ENCODE results near the gene GALNT5.
"Not testable (repeated sequence)": the region's sequence is repeated elsewhere in the genome, so short reads cannot be mapped to it uniquely, and the experiment has no call there.

Gene GALNT5

GRCh38 chr2:157252529-157252928 lies 5.0 kb upstream of the GALNT5 start:
- DNase-seq, result no peak

- no peak for DNase-seq
Measured at GRCh38 chr2:157254041-157254440, 3.5 kb upstream of the GALNT5 start.

GRCh38 chr2:157255746-157256145 lies 1.8 kb upstream of the GALNT5 start:
- DNase-seq, result no peak

- no peak for DNase-seq
Measured at GRCh38 chr2:157256626-157257025, 879 bp upstream of the GALNT5 start.

- DNase-seq, result no peak
Measured at GRCh38 chr2:157258520-157259326, 1.2 kb downstream of the GALNT5 start.

GRCh38 chr2:157259386-157259785 lies 1.9 kb downstream of the GALNT5 start:
- no peak for DNase-seq

- DNase-seq, result no peak
Measured at GRCh38 chr2:157259960-157260359, 2.5 kb downstream of the GALNT5 start.

GRCh38 chr2:157260533-157261198 lies 3.2 kb downstream of the GALNT5 start:
- no peak for DNase-seq

GRCh38 chr2:157261199-157261782 lies 3.8 kb downstream of the GALNT5 start:
- DNase-seq, result no peak

GRCh38 chr2:157262248-157262647 lies 4.7 kb downstream of the GALNT5 start:
- DNase-seq, result no peak

- no peak for DNase-seq
Measured at GRCh38 chr2:157264099-157264498, 6.6 kb downstream of the GALNT5 start.

GRCh38 chr2:157265825-157266224 lies 8.3 kb downstream of the GALNT5 start:
- no peak for DNase-seq

- no peak for DNase-seq
Measured at GRCh38 chr2:157267476-157267875, 10.0 kb downstream of the GALNT5 start.

GRCh38 chr2:157269060-157269459 lies 11.6 kb downstream of the GALNT5 start:
- no peak for DNase-seq

- no peak for DNase-seq
Measured at GRCh38 chr2:157269922-157270321, 12.4 kb downstream of the GALNT5 start.

- no peak for DNase-seq
Measured at GRCh38 chr2:157271590-157272203, 14.2 kb downstream of the GALNT5 start.

- DNase-seq, result not testable (repeated sequence)
Measured at GRCh38 chr2:157279311-157279710, 21.8 kb downstream of the GALNT5 start.

GRCh38 chr2:157281316-157281715 lies 23.8 kb downstream of the GALNT5 start:
- DNase-seq, result no peak

- no peak for DNase-seq
Measured at GRCh38 chr2:157283468-157283867, 26.0 kb downstream of the GALNT5 start.

- DNase-seq, result no peak
Measured at GRCh38 chr2:157287160-157287559, 29.7 kb downstream of the GALNT5 start.

- DNase-seq, result no peak
Measured at GRCh38 chr2:157290525-157290924, 33.0 kb downstream of the GALNT5 start.

GRCh38 chr2:157291018-157291417 lies 33.5 kb downstream of the GALNT5 start:
- no peak for DNase-seq

GRCh38 chr2:157292853-157293252 lies 35.3 kb downstream of the GALNT5 start:
- no peak for DNase-seq

GRCh38 chr2:157296490-157296889 lies 39.0 kb downstream of the GALNT5 start:
- DNase-seq, result no peak
